HG03095 (cell line): ENCODE measurements around the gene PLBD2.

Experiments
- ATAC-seq: cut with Tn5 transposase; IDR thresholded peaks from one replicate; pipeline ENCODE4 v1.9.1; 2021; ENCODE audit warnings: moderate library complexity; ENCODE audit not compliant: unreplicated experiment

Gene PLBD2

DNA sequence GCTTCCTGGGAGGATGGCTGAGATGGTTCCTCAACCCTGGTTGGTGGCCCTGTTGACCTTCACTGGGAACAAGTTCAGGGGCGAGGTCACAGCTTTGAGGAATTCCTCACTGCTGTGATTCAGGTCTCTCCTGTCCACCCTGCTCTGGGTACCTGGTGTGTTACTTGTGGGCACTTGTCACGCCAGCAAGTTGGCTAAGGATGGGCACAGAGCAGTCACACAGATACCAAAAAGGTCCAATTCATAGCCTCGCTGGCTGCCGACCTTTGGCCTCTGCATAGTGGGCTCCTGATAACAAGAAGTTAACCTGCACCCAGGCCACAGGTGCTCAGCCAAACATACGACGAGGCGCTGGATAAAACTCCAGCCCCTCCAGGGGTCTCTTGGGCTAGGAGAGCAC is 34.1 kb downstream of the PLBD2 start:
- ATAC-seq, result no peak

DNA sequence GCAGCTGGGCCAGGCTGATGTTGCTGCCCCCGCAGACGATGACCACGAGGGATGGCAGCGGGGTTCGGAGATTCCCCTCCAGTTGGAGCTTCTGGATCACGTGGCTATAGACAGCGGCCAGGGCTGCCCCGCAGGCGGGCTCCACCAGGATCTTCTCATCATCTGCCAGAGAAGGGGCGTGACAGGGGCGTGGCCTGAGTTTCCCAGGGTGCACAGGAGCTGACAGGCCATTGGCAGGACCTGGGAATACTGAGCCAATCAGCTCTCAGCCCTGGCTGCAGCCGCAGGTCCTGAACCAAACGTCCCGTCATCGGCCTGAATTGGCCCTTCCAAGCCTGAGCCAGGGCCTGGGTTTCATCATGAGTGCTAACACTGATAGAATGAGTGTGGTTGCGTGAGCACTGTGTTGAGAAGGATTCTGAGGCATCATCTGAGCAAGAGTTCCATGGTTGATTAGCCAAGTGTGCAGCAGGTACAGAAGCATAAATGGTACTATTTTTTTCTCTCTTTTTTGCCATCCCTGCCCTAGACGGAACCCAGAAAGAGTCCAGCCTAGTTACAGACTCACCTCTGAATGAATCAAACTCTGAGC is 34.7 kb downstream of the PLBD2 start:
- no peak for ATAC-seq

DNA sequence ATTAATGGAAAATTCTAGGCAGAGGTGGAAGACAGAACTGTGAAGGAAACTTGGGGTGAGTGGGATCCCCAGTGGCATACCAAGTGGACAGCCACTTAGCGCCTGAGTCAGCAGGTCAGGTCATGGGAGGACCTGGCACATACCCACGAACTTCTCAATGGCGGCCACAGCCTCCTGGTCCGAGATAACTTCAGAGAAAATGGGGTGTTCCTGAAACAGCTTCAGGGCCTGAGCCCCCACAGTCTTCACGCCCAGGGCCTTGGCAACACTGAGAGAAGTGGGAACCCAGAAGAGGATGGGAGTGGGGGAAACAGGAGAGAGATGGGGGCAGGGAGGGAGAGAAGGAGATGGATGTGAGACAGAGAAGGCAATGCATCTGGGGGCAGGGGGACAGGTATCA is 35.4 kb downstream of the PLBD2 start:
- ATAC-seq, result no peak

DNA sequence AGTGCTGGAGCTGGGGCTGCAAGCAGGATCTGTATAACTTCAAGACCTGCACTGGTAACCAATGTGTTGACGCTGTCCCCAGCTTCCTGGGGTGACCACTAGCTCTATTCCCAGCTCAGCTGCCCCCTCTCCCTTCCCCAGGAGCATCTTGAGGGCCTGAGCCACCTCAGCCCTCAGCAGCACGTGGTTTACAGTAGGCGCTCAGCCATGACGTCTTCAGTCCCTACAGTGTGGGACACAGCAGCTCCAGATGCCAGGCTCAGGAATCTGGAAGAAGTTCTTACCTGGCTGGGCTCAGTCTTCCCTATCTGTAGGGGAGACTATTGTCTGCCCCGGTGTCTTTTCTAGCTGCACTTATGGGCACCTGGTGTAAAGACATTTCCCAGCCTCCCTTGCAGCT is 36.7 kb downstream of the PLBD2 start:
- ATAC-seq, result no peak

DNA sequence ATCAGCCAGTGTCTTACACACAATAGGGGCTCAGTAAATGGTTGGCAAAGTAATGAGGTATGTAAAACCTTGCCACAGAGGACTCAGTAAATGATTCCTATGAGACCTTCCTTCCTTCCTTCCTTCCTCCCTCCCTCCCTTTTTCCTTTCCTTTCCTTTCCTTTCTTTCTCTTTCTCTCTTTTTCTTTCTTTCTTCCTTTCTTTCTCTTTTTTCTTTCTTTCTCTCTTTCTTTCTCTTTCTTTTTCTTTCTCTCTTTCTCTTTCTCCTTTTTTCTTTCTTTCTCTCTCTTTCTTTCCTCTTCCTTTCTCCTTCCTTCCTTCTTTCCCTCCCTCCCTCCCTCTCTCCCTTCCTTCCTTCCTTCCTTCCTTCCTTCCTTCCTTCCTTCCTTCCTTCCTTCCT is 37.8 kb downstream of the PLBD2 start:
- ATAC-seq, result no peak

DNA sequence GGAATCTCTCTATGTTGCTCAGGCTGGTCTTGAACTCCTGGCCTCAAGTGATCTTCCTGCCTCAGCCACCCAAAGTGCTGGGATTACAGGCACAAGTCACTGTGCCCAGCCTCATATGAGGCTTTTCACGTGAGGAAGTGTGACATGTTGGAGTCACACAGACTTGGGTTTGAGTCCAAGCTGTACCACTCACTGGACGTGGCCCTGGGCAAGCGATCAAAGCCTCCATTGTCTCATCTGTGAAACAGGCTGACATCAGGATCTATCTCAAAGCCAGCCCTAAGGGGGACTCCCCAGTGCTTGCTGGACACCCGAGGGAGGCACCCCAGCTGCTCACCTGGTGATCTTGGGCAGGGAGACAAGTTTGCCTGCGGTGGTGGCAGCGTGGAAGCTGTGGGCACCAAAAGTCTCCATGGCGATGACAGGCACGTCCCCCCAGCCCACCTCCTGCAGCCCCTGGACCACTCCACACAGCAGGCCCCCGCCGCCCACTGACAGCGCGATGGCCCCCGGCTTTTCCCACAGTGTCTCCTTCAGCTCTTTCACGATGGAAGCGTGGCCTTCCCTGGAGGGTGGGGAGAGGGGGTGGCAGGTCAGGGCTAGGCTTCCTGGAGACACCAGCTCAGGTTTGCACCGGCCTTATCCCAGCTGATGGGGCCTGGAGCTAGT is 38.6 kb downstream of the PLBD2 start:
- no peak for ATAC-seq

DNA sequence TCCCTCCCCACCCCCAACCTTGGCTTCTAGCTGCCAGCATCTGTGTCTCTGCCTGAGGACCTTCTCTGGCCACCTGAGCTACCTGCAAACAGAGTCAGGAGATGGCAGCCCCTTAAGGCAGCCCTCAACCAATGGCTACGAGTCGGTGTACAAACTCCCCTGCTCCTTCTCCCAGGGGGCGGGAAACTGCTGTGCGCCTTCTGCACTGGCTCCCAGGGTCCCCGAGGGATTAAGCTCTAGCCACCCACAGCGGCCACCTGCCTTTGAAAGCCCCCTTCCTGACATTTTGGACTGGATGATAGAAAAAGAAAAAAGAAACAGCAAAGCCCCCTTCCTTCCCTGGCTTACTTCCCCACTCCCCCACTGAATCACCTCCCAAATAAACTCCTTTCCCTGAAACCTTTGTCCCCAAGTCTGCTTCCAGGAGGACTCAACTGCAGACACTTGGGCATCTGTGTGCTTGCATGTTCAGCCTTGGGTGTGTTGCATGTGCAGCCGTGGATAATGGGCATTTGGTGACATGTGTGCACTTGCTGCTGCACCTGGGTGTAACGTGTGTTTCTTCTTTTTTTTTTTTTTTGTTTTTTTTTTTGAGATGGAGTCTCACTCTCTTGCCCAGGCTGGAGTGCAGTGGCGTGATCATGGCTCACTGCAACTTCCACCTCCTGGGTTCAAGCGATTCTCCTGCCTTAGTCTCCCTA is 39.3 kb downstream of the PLBD2 start:
- ATAC-seq, result no peak

DNA sequence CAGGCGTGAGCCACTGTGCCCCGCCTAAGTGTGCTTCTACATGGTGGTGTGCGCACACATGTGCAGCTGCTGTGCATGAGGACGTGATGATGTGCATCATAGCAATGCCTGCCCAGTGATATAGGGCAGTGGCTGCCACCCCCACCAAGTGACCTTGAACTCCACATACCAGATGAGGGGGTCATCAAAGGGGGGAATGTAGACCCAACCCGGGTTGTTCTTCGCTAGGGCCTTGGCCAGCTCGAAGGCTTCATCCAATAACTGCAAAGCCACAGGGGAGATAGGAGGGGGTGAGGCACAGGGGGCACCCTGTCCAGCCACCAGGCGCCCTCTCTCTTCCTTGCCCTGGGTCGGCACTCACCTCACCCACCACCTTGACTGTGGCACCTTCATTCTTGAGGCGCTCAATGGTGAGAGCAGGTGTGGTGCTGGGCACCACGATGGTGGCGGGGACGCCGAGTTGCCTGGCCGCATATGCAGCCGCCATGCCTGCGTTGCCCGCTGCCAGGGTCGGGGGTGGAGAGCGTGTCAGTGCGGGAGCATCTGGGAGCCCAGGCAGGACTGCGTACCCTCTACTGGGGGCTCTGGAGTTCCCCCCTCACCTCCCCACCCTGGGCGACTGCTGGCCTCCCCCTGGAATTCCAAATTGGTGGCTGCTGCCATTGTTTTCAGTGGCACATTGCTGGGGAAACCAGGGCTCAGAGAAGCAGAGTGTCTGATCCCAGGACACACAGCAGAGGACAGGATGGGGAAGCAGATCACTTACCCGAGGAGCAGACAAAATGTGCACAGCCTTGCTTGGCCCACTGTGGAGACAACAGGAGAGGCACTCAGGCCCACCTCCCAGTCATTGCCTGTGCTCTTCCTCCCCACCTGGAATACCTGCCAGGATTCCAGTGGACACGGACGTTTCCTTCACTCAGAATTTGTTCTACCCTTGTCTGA is 40.2 kb downstream of the PLBD2 start:
- ATAC-seq, result no peak

DNA sequence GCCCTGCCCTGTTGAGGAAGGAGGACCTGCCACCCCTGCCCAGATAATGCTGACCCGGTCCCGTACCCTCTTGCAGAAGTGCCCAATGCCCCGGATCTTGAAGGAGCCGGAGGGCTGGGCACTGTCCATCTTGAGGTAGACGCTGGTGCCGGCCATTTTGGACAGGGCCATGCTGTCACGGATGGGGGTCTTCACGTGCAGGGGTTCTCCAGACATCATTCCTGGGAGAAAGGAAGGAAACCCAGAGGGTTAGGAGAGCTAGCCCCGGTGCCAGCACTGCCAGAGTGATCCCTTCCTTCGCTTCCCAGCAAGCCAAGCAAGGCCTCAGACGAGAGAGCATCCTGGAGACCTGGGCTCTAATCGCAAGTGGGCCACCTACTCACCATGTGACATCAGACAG is 41.1 kb downstream of the PLBD2 start:
- ATAC-seq, result no peak

DNA sequence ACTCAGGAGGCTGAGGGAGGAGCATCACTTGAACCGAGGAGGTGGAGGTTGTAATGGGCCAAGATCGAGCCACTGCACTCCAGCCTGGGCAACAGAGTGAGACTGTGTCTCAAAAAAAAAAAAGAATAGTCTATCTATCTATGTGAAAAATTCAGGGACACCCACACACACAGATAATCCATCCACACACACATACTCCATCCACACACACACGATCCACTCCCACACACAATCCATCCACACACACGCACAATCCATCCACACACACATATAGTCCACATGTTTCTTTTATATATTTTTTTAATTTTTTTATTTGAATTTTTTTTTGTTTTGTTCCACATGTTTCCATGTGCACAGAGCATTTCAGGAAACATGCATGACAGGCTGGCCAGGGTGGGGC is 42.0 kb downstream of the PLBD2 start:
- no peak for ATAC-seq

DNA sequence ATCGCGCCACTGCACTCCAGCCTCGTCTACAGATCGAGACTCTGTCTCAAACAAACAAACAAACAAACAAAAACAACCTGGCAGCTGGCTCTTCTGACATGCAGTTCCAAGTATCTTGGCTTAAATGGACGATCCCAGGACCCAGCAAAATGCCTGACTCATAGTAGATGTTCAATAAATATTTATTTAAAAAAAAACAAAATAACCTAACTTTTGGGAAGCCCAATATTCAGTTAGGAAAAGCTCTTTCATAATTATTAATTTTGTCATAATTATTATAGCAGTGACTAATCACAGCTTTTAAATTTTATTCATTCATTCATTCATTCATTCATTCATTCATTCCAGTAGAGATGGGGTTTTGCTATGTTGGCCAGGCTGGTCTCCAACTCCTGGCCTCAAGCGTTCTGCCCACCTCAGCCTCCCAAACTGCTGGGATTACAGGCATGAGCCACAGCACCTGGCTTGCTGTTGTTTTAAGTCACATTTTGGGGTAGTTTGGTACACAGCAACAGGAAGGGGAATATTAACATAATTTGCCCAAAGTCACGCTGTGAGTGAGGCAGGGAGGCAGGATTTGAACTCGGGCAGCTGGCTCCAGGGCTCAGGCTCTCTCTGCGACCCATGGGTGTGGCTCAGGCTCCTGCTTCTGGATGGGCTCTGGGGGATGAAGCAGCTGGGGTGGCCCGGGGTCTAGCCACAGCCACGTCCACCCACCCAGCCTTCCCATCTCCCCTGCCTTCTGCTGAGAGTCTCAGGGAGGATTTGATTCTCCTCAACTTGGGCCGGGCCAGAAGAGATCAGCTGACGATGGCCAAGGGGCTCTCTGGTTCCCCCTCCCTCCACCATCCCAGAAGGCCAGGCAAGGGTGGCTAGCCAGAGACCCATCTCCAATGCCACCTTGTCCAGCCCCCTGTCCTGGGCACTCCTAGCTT is 42.9 kb downstream of the PLBD2 start:
- ATAC-seq, result no peak

DNA sequence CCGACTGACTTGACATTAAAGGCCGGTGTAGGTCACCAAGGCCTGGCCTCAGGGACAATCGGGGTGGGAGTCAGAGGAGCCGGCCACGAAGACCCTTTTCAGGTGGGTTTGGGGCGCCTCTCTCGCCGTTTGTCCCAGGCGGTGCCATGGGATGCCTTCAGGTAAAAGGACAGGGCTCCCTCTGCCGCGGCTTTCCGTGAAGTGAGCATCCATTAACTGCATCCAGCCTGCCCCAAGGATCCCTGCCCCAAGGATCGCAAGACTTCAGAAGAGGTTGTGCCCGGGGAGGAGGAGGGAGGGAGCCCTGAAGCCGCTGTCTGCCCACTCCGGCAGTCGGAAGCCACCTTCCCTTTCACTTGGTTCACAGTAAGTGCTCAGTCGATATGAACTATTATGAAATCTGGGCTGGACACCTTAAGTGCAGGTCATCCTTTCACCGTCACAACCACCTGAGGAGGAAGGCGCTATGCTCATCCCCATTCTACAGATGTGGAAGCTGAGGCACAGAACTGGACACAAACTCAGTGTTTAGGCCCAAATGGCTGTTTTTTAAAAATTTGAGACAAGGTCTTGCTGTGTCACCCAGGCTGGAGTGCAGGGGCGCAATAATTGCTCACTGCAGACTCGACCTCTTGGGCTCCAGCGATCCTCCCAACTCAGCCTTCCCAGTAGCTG is 44.3 kb downstream of the PLBD2 start:
- ATAC-seq, result no peak

DNA sequence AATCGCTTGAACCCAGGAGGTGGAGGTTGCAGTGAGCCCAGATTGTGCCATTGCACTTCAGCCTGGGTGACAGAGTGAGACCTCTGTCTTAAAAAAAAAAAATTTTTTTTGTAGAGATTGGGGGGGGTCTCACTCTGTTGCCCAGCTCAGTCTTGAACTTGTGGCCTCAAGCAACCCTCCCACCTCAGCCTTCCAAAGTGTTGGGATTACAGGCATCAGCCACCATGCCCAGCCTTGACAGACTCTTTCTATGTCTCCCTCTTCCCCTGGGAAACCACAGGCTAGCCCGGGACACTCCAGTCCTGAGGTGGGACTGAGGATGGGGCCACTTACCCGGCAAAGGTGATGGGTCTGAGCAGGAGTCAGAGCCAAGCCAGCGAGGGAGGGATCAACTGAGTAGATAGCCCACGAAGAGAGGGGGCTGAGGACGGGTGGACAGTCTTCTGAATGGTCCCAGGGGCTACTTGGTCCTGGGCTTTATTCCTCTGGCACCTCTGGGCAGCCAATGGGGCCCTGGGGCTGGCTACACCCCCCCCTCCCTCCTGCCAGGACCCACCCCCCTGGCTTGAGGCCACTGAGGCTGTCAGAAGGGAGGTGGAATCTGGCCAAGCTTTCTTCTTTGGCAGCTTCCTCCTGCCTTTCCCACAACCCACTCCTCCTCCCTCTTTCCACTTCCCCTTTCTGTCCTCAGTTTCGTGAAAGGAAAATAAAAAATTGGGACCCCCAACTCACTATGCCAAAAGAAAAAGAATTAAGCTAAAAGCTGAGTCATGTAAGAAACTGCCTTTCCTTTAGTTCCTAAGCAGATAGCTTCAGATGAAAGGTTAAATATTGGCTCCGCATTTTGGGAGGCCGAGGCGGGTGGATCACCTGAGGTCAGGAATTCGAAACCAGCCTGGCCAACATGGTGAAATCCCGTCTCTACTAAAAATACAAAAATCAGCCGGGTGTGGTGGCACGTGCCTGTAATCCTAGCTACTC is 45.3 kb downstream of the PLBD2 start, which contains the start of gene SDS:
SDS (minus strand) TSS at position 453 of the 981 bp plus-strand sequence. CDS start 4,179 bp downstream, outside the sequence.
- ATAC-seq, result no peak

DNA sequence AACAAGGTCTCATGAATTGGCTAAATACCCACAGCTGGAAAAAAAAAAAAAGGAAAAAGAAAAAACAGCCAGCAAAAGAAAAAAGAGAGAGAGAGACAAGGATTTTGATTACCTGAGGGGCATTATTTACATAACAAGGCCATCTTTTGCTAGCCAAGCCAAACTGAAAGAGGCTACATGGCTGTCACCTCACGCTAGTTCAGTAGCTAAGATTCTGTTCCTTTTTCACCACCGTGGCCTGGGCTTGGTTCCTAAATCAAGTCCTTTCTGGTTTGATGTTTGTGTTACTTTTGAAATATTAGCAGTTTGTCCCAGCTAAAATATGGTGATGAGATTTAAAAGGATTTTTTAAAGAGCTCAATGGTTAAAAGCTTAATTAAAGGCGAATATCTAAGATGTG is 47.3 kb downstream of the PLBD2 start:
- no peak for ATAC-seq

DNA sequence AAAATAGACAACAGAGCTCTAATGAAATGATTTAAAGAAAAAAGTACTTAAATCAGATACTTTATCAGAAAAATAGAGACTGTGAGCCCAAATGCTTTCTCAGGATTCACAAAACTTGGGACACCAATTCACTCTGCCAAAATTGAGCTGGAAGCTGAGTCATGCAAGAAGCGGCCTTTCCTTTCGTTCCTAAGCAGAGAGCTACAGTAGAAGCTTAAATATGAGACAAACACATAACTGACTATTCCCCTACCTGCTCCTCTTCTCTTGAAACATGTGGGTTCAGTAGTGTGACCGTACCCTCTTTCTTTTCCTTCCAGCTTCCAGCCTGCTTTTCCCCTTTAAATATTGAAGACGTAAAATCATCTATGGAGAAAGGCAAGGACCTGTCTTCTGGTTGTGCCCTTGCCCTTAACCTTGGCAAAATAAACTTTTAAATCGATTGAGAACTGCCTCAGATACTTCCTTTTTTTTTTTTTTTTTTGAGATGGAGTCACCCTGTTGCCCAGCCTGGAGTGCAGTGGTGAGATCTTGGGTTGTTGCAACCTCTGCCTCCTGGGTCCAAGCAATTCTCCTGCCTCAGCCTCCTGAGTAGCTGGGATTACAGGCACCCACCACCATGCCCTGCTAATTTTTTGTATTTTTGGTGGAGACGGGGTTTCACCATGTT is 49.7 kb downstream of the PLBD2 start:
- no peak for ATAC-seq

DNA sequence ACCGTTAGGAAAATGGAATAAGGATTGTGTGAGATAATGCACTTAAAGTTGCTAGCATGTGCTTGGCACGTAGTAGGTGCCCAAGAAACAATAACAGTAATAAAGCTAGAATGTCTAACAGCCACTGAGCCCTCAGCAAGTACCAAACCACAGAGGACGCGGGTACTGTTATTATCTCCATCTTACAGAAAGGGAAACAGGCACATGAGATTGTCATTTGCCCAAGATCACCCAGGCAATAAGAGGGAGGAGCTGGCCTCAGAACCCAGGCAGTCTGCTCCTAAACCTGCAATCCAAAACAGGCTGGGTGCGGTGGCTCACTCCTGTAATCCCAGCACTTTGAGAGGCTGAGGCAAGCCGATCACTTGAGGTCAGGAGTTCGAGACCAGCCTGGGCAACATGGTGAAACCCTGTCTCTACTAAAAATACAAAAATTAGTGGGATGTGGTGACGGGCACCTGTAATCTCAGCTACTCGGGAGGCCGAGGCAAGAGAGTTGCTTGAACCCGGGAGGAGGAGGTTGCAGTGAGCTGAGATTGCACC is 50.4 kb downstream of the PLBD2 start:
- ATAC-seq, result no peak

DNA sequence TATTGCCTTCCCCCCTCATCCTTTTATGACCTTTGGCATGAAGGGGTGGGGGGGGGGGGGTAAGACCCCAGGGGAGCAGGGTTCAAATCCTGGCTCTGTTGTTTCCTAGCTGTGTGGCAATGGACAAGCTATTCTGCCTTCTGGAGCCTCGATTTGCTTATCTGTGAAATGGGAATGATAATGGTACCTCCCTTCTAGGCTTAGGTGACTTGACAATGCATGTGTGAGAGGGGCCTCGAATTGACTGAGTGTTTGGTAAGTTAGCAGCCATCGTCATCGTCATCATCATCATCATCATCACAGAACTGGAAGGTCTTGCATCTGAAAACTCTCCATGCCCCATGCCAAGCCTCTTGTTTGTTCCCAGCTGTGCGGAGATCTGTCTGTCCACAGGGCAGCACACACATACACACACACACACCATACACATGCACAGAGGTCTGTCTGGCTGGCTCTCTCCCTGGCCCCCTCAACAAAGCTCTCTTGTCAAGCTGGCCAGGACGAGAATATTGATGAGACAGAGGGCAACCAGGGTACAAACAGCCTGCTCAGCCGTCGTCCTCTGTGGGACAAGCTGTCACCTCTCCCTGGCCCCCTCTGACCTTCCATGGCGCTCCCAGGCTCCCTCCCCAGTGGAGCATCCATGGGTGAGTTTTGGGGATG is 51.2 kb downstream of the PLBD2 start:
- ATAC-seq, result no peak
